Small intestine (tissue), 16 donors: ENCODE results near the gene C12orf43. TPM values are rescaled to one million over a fixed set of nuclear protein-coding genes. Genes with fewer than 3 reads are reported as not detected.
A peak's percentile ranks its signal among the peaks of the same experiment; 100 is the strongest.
"Not testable (repeated sequence)": the region's sequence is repeated elsewhere in the genome, so short reads cannot be mapped to it uniquely, and the experiment has no call there.

Experiments used
- DNase-seq, 2 donors: peaks; one replicate each; pipeline versions ENCODE4 v3.0.0 to v3.0.0-alpha.2; 2013
- FAIRE-seq: peaks from 2 replicates; lab custom pipeline; 2012; peaks lifted over from hg19 to GRCh38; lab: Jason Lieb, UNC
- H3K27ac ChIP-seq, 3 donors: one replicate each; pipeline ENCODE4 v1.5.1; 2013; ENCODE audit warnings: low read length in 2 of 3, mild to moderate bottlenecking in 2 of 3, control low read depth in 1 of 3, inconsistent platforms in 1 of 3, low read depth in 1 of 3, moderate library complexity in 1 of 3
- H3K27me3 ChIP-seq, 3 donors: one replicate each; pipeline ENCODE4 v1.6.1; 2013; ENCODE audit warnings: low read length in 3 of 3, inconsistent platforms in 1 of 3; ENCODE audit not compliant: control insufficient read depth in 3 of 3, insufficient read depth in 3 of 3
- H3K36me3 ChIP-seq, 3 donors: one replicate each; pipeline ENCODE4 v1.6.1; 2013; ENCODE audit warnings: low read length in 3 of 3, inconsistent platforms in 1 of 3, low read depth in 1 of 3, mild to moderate bottlenecking in 1 of 3, moderate library complexity in 1 of 3; ENCODE audit not compliant: control insufficient read depth in 3 of 3, insufficient read depth in 2 of 3
- H3K4me1 ChIP-seq, 3 donors: one replicate each; pipeline ENCODE4 v1.6.1; 2013; ENCODE audit warnings: low read length in 2 of 3, inconsistent platforms in 1 of 3, low read depth in 1 of 3, mild to moderate bottlenecking in 1 of 3, moderate library complexity in 1 of 3; ENCODE audit not compliant: control insufficient read depth in 3 of 3, insufficient read depth in 2 of 3
- H3K4me3 ChIP-seq, 3 donors: one replicate each; pipeline ENCODE4 v1.5.1; 2013; ENCODE audit warnings: low read length in 3 of 3, control low read depth in 1 of 3, inconsistent platforms in 1 of 3, low read depth in 1 of 3, mild to moderate bottlenecking in 1 of 3, moderate library complexity in 1 of 3
- H3K9me3 ChIP-seq, 2 donors: one replicate each; pipeline ENCODE4 v1.6.1; 2013; ENCODE audit warnings: low read depth in 1 of 2, low read length in 1 of 2; ENCODE audit not compliant: control insufficient read depth in 2 of 2, insufficient read depth in 1 of 2
- WGBS, 3 donors: extraction: QIAGEN DNeasy Blood & Tissue Kit; methylation state at CpG; one replicate each; pipeline ENCODE4 v1.1.7; 2013; 5-methylcytosine and 5-hydroxymethylcytosine counted together
- long read RNA-seq, 10 donors: transcript quantifications; one replicate each; lab custom pipeline, GENCODE V29; 2026
- polyA plus RNA-seq, 4 donors: library from polyadenylated mRNA; stranded (reverse) in 3 of 4; unstranded in 1 of 4; fragments of 200-250 nt in 3 of 4; fragments of 120-200 nt in 1 of 4; gene quantifications; one replicate each; pipeline versions ENCODE4 v1.2.1 to v1.2.3, GENCODE V29; 2013
- donor health status: healthy with polysubstance abuse.
- donor health status: control.
- donor health status: control.
- donor health status: Bipolar disorder and iron deficiency.
- donor health status: healthy.

Gene C12orf43
- 10 to 100 TPM in 1 of 4 donors, 1 to 10 TPM in 3; 4.5 to 11.4 (median 7.2) TPM for polyA plus RNA-seq
- long read RNA-seq, donor 1, full-length matches to known transcripts = 4 of 9 reads
- long read RNA-seq, donor 1, partial matches to known transcripts = 0 of 9 reads
- long read RNA-seq, donor 1, other reads (novel, unspliced or antisense) = 5 of 9 reads
- long read RNA-seq, donor 2, full-length matches to known transcripts = 1 of 1 reads
- long read RNA-seq, donor 2, partial matches to known transcripts = 0 of 1 reads
- long read RNA-seq, donor 2, other reads (novel, unspliced or antisense) = 0 of 1 reads
- long read RNA-seq, donor 3 = 0 reads
- long read RNA-seq, donor 4 = 0 reads
- long read RNA-seq, donor 5, full-length matches to known transcripts = 1 of 1 reads
- long read RNA-seq, donor 5, partial matches to known transcripts = 0 of 1 reads
- long read RNA-seq, donor 5, other reads (novel, unspliced or antisense) = 0 of 1 reads
- long read RNA-seq, donor 6, full-length matches to known transcripts = 1 of 1 reads
- long read RNA-seq, donor 6, partial matches to known transcripts = 0 of 1 reads
- long read RNA-seq, donor 6, other reads (novel, unspliced or antisense) = 0 of 1 reads
- long read RNA-seq, donor 7 = 0 reads
- long read RNA-seq, donor 8 = 0 reads
- long read RNA-seq, donor 9, full-length matches to known transcripts = 1 of 1 reads
- long read RNA-seq, donor 9, partial matches to known transcripts = 0 of 1 reads
- long read RNA-seq, donor 9, other reads (novel, unspliced or antisense) = 0 of 1 reads
- long read RNA-seq, donor 10, full-length matches to known transcripts = 5 of 17 reads
- long read RNA-seq, donor 10, partial matches to known transcripts = 12 of 17 reads
- long read RNA-seq, donor 10, other reads (novel, unspliced or antisense) = 0 of 17 reads

GRCh38 chr12:121015825-121016766, at the start of gene C12orf43:
TSS of gene C12orf43 (minus strand) at chr12:121016487. CDS start at chr12:121016474, 13 bp downstream.
- Histone ChIP-seq H3K4me1 (no peaks in the 10 kb centered on the region), H3K9me3 (no peaks in the 10 kb centered on the region), H3K27ac (peak within 1 kb of the TSS; percentile 22 to 91 (median 46)), H3K4me3 (peak within 1 kb of the TSS; percentile 68 to 75 (median 72)), H3K36me3 (peaks cover 0 to 13% (median 7%) of the 10 kb centered on the region in 3 donors), H3K27me3 (no peaks in the 10 kb centered on the region)
- FAIRE-seq (no peak), DNase-seq (peak; percentile 95)
- WGBS, 3 donors = 1% methylated on average over 34 of the region's 34 CpGs

GRCh38 chr12:121065345-121065744, 49.1 kb upstream of the C12orf43 start:
- H3K9me3 ChIP-seq = no peaks in the 10 kb centered on the region
- no peak overlapping the region for H3K27ac ChIP-seq
- H3K36me3 ChIP-seq = no peaks in the 10 kb centered on the region
- DNase-seq = no peak
- WGBS, 3 donors = 52 to 55% (median 53%) methylated on average over 2 of the region's 2 CpGs
- FAIRE-seq = no peak
- H3K27me3 ChIP-seq = no peaks in the 10 kb centered on the region
- H3K4me3 ChIP-seq = no peak overlapping the region
- H3K4me1 ChIP-seq = peaks cover 0 to 3% (median 0%) of the 10 kb centered on the region in 3 donors

- DNase-seq, H3K9me3 ChIP-seq, H3K27ac ChIP-seq, H3K4me3 ChIP-seq, H3K36me3 ChIP-seq, H3K4me1 ChIP-seq, FAIRE-seq, H3K27me3 ChIP-seq: not testable (repeated sequence)
- WGBS, 3 donors = 91 to 95% (median 95%) methylated on average over 12 of the region's 12 CpGs
Observed at GRCh38 chr12:121064586-121064985, 48.3 kb upstream of the C12orf43 start.

GRCh38 chr12:121064116-121064515, 47.8 kb upstream of the C12orf43 start:
- DNase-seq = no peak

GRCh38 chr12:121062391-121063045, 46.2 kb upstream of the C12orf43 start:
- no peak overlapping the region for H3K27ac ChIP-seq
- H3K36me3 ChIP-seq = no peaks in the 10 kb centered on the region
- H3K4me3 ChIP-seq = no peak overlapping the region
- no peak for FAIRE-seq
- peaks cover 0 to 1% (median 0%) of the 10 kb centered on the region in 3 donors for H3K27me3 ChIP-seq
- H3K4me1 ChIP-seq = peaks cover 0 to 4% (median 0%) of the 10 kb centered on the region in 3 donors
- no peak for DNase-seq
- 86 to 91% (median 89%) methylated on average over 11 of the region's 11 CpGs for WGBS, 3 donors
- no peaks in the 10 kb centered on the region for H3K9me3 ChIP-seq

More at GRCh38 chr12:121064116-121064515, 47.8 kb upstream of the C12orf43 start:
- no peak overlapping the region for H3K4me3 ChIP-seq
- no peaks in the 10 kb centered on the region for H3K36me3 ChIP-seq
- H3K4me1 ChIP-seq = peaks cover 0 to 4% (median 0%) of the 10 kb centered on the region in 3 donors
- FAIRE-seq = no peak
- H3K9me3 ChIP-seq = no peaks in the 10 kb centered on the region
- 84 to 93% (median 88%) methylated on average over 1 of the region's 1 CpG for WGBS, 3 donors
- no peak overlapping the region for H3K27ac ChIP-seq
- no peaks in the 10 kb centered on the region for H3K27me3 ChIP-seq

GRCh38 chr12:121061831-121062230, 45.5 kb upstream of the C12orf43 start:
- H3K4me3 ChIP-seq = no peak overlapping the region
- FAIRE-seq (no peak), DNase-seq (no peak)
- 47 to 50% (median 48%) methylated on average over 2 of the region's 2 CpGs for WGBS, 3 donors
- H3K9me3 ChIP-seq = no peaks in the 10 kb centered on the region
- peaks cover 0 to 4% (median 0%) of the 10 kb centered on the region in 3 donors for H3K4me1 ChIP-seq
- peaks cover 0 to 2% (median 0%) of the 10 kb centered on the region in 3 donors for H3K27me3 ChIP-seq
- no peak overlapping the region for H3K27ac ChIP-seq
- no peaks in the 10 kb centered on the region for H3K36me3 ChIP-seq

GRCh38 chr12:121060149-121061001, 44.1 kb upstream of the C12orf43 start:
- Histone ChIP-seq H3K27me3 (peaks cover 0 to 2% (median 0%) of the 10 kb centered on the region in 3 donors), H3K4me3 (peak overlapping the region in 2 of 3 donors; percentile 27 to 44), H3K4me1 (peaks cover 0 to 4% (median 0%) of the 10 kb centered on the region in 3 donors), H3K36me3 (no peaks in the 10 kb centered on the region), H3K9me3 (no peaks in the 10 kb centered on the region), H3K27ac (peak overlapping the region; percentile 49 to 94 (median 91))
- DNase-seq = peak; percentile 60 to 71
- 47 to 54% (median 52%) methylated on average over 16 of the region's 16 CpGs for WGBS, 3 donors
- no peak for FAIRE-seq
